GM18519 (cell line): ENCODE data around the gene TSPAN9.

ENCODE experiments used
- ATAC-seq: cut with Tn5 transposase; IDR thresholded peaks from one replicate; pipeline ENCODE4 v1.9.1; 2021; ENCODE audit warnings: mild to moderate bottlenecking, moderate library complexity; ENCODE audit not compliant: unreplicated experiment, low FRiP score

The TSPAN9 gene

DNA sequence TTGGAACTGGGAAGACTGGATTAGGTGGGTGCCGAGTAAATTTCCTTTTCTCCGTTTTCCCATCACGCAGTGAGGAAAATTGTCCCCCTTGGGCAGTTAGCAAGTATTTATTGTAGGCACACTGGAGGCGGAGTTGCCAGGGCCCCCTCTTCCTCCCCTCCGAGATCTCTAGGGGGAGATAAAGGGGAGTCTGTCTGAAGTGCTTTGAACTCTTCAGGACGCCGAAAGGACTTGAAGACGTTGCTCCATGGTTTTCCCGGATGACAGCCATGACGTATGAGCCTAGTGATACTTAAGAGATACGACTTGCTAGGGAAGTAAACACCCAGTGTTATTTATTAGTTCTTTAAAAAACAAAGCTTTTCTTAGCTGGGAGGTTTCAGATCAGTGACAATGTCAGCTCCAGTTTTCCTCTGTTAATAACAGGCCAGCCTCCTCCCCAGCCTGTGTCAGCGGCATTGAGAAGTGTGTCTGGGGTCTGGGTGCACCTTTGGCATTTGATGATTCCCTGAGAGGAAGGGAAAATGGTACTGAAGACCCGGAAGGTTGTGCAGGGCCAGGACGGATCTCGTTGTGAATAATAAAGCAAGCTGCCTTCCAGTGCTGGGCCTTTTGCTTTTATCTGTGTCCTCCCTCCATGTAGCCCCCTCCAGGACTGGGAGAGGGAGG, 78.7 kb downstream of the TSPAN9 start:
- ATAC-seq = no peak

DNA sequence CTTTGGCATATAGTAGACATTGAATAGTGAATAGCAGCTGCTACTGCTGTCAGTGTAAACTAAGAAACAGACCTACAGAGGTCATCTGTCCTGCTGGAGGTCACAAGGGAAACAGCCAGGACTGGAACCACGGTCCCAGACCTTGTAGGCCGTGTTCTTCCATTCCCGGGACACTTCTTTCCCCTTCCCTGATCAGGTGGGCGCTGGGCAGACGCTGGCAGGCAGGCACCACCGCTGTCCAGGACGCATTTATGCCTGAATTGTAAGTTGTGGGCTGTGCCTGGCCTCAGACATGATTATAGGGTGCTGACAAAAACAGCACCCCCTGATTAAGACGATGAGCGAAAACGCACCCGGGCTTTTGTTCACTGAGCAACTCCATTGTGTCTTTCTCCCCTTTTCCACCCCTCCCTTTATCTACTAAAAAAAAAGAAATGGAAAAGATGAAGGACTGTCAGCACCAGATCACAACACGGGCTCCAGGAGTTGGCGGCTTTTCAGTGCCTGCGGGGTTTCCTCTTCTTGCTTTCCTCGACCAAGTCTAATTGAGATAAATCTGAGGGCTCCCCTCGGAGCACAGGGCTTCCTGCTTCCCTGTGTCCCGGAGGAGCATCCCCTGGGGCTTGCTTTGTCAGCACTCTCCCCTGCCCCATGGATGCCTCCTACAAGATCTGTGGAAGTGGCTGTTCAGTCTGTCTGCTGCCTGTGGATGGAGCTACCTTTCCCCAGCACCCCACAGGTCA, 80.6 kb downstream of the TSPAN9 start:
- ATAC-seq = no peak

DNA sequence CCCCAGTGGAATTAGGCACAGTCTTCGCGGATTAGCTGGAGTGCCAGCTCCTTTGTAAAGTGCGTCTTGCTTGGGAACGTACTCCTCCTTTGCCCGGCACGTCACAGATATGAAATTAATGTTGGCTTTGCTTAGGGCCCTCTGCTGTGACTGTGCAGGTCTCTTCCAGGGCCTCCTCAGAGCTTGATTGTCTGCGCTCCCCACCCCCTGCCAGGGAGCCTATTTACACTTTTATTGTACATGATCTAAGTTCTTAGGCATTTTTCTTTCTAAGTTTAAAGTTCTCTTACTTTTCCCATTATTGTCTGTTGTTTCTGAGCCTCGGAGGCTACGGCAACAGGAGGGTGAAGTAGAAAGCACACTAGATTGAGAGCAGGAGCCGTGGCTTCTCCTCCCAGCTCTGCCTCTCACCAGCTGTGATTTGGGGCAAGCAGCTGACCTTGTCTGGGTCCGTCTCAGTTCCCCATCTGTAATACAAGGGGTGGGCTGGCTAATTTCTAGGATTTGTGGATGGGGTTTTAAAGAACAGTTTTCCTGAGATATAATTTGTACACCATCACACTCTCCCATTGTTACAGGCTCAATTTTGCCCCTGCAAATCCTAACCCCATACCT, 81.8 kb downstream of the TSPAN9 start:
- ATAC-seq = no peak

DNA sequence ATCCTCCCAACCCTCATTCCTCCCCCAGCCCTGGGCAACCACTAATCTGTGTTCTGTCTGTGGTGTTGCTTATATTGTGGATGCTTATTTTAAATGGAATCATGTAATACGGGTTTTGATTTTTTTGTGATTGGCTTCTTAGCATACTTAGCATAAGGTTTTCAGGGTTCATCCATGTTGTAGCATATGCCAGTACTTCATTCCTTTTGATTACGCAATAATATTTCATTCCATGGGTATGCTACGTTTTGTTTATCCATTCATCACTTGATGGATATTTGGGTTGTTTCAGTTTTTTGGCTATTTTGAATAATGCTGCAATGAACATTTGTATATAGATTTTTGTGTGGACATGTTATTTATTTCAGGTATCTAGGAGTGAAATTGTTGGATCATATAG, 82.9 kb downstream of the TSPAN9 start:
- no peak for ATAC-seq

DNA sequence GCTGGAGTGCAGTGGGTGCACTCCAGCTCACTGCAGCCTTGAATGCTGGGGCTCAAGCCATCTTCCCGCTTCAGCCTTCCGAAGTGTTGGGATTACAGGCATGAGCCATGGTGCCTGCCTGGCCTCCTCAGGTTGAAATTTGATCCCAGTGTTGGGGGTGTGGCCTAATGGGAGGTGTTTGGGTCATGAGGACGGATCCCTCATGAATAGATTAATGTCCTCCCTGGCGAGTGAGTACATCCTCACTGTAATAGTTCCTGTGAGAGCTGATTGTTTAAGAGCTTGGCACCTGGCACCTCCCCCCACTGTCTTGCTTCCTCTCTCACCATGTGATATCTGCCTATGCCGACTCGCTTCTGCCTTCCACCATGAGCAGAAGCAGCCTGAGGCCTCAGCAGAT, 84.7 kb downstream of the TSPAN9 start:
- no peak for ATAC-seq

DNA sequence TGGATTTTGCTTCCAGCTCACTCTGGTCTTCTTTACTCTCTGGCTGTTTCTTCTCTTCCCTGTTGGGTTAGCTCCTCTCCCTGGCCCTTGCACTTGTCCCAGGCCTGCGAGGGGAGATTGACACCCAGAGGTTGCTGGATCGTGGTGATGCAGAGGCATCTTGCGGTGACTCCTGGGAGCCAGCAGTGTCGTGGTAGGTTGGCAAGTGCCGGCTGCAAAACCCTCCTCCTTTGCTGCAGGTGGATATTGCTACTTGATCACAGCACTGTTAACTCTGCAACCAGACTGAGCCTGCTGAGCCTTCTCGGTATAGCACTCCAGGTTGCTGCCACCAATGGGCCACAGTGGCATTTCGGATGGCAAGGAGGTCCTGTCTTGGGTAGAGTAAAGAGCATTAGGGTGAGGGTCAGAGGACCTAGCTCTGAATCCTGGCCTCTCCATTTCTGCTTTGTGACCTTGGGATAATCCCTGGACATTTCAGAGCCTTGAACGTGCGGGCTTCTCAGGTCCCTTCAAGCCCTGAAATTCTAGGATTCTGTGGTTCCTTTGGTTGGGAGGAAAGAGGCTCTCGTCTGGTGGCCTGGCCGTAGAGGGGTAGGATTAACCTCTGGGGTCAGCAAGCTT, 87.4 kb downstream of the TSPAN9 start:
- ATAC-seq = no peak

DNA sequence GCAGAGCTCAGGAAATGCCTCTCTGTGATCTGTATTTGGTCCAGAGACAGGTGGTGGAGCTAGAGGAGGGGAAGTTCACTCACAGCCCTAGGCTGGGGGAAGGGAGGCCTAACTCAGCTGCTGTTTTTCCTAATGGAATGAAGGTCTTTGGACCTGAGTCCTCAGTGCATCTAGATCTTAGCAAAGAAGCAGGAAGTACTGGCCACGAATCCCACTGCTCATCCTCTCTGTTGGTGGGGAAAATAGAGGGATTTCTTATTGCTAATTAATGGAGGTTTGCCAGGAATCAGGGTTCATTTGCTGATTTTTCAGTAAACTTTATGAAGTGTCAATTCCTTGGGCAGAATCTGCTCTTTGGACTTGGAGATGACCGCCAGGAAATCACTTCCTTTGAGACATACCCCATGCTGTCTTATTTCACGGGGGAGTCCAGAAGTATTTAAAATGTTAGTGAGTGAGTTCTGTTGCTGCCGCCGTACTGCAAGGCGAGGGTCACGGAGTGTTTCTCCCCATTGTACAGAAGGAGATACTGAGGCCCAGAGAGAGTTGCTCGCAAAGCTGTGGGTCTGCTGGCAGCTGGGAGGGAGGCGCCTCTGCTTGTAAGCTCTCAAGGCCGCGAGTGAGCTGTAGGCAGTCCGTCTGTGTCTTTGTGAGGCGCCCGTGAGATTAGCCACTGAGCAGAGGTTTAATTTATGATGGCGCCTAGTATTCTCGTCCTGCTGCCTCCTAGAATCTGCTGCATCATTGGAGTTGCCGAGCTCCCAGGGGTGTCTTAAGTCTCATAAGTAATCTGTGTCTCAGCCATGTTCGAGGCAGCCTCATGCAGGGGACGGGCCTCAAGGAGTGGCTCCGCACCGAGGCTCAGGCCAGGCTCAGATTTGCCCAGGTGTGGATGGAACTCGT, 88.2 kb downstream of the TSPAN9 start:
- ATAC-seq = no peak

DNA sequence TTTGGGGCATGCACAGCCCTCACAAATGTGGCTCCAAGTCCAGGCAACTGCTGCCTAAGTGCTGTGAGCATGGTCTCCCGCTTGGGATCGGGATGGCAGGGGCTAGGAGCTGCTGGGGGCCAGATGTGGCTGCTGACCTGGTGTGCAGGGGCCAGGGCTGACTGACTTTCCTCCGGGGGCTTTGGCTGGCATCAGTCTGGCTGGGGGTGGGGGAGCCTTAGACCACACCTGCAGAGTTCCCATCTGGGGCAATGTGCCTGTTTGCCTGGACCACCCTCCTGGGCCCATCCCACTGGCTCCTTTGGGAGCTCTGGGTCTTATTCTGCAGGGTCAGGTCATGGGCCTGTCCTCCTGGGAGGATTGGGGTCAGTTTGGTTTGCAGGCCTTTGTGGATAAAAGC, 90.5 kb downstream of the TSPAN9 start:
- no peak for ATAC-seq

DNA sequence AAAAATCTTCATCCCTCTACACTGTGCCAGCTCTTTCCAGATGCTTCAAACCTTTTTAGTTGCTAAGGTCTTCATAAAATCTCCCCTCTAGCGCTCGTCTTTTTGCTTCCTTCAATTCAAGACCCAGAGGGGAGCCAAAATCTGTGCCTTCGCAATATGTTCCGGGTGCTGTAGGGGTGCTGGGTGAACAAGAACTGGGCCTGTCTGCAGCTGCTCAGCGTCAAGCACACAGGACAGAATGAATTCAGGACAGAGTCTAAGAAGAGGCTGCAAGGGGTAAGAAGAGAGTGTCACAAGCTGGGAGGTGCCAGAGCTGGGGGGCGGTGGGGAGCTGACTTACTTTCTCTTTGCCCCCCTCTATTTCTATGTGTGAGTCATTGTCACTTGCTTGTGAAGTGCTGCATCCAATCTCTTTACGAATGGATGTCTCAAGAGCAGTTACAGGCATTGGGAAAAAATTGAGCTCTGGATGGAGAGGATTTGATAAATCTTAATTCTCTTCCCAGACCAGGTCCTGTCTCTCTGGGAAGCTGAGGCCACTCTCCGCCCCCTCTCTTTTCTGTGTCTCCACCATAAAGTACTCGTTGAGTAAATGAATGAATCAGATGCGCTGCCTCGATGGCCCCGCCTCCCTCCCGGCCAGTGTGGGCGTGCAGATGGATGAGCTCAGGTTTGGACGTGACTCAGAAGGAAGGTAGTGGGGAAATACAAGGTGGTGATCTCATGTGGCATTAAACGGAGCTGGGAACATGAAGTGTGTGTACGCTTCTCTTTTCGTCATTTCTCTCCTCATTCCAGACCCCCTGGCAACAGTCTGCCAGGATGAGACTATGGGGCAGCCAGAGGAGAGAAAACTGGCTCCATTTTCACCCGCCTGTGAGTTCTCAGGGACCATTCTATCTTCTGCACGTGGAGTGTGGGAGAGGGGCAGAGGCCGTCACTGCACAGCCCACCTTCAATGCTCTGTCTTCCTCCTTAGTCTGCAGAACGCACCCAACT, 91.3 kb downstream of the TSPAN9 start:
- ATAC-seq = no peak

DNA sequence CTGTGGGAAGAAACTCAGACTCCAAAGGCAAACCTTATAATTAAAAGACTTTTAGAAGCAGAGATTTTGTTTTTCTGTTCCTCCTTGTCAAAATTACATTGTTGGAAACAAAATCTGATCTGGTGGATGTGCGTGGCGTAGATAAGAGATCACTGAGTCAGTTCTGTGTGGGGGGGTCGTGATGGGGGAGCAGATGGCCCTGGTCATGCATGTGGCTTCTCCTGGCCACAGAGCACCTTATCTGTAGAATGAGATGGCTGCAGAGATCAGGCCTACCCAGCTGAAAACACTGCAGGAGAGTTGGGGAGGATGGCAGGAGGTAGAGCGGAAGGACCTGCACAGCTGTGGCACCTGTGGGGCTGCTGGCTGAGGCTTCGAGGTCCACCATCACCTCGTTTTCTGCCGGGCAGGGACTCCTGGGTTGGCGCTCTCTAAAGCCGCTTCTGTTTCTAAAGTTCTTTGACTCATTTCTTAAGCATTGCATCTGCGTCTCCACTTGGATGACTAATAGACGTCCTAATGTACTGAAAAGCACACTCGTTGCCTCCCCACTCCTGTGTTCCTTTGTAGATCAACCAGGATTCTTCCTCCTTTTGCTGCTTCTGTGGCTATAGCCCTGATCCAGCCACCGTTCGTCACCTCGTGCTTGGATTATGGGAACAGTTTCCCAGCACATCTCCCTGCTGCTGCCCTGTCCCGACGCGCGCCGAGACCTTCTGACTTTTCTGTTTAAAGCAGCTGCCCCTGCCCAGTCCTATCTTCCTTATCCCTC, 93.4 kb downstream of the TSPAN9 start:
- no peak for ATAC-seq

DNA sequence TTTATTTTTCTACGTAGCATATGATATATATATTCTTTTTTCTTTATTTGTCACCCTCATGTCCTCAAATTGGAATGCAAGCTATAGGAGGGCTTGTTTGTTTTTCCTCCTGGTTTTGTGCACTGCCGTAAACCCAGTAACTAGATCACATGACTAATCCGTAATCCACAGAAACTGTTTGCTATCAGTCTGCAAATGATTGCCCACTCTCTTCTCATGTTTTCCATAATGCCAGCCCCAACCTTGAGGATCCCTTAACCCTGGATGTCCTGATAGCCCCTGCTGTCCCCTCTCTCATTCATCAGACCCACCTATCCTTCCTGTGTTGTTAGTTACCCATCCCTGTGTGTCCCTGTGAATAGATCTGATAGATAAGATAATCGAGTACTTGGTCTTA, 94.0 kb downstream of the TSPAN9 start:
- ATAC-seq = no peak

DNA sequence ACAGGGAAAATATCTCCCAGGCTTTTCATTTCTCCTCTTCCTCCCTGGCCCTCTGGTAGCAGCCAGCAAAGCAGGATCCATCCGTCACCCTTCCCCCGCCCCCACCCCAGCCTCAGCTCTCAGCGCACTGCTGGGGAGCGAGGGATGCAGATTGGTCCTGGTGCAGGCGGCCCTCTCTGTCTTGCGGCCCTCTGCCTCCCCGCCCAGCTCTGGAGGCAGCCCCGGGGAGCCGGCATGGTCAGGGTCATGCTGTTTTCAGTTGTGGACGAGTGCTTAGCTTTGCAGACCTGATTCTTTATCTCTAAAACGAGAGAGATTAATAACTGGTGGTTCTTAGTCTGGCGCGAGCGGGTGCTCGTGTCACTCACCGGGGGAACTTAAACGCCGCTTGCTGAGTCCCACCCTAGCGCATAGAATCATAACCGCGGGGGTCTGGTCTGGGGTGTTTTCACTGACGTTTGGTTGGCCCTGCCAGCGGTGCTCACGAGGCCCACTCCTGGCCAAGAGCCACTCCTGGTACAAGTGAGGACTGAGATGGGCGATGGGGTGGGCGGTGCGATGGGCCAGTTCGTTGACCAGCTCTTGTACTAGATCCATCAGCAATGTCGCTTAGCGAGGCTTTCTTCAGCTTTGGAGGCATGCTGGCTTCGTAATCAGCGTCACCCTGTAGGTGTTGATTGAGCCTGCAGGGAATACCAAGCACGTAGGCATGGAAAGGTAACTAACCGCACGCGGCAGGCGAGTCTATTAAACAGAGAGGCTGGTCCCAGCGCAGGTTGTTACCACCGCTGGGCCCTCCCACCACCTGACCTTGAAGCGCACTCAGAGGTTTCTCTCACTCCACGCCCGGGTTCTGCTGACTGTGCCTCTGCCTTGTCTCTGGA, 95.2 kb downstream of the TSPAN9 start:
- no peak for ATAC-seq

DNA sequence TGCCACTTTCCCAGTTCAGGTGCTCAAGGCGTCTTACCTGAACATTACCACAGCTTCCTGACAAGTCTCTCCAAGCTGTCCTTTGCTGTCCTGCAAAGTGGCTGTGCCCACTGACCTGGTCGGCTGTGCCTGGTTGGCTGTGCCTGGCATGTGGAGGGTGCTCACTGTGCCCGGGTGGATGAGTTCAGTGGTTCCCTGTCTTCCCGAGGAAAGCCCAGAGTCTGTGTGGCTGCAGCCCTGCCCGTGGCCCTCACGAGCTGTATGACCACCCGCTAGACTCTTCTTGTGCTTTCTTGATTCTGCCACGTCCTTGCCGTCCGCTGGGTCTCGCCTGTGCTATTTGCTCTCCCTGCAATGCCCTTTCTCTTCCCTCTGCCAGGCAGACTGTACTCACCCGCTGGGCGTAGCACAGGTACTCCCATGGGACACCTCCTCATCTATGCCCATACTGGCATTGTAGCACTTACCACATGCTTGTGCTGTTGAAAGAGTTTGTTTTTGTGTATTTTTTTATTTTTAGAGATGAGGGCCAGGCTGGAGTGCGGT, 95.9 kb downstream of the TSPAN9 start:
- no peak for ATAC-seq

DNA sequence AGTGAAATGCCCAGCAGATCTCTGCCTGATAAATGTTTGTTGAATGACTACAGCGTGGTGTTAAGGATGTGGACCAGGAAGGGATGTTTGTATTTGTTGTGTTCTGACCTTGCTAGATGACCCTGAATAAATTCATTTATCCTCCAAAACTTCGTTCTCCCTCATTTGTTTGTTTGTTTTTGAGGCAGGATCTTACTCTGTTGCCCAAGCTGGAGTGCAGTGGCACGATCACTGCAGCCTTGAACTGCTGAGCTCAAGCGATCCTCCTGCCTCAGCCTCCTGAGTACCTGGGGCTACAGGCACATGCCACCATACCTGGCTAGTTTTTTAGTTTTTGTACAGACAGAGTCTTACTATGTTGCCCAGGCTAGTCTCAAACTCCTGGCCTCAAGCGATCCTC, 96.7 kb downstream of the TSPAN9 start:
- ATAC-seq = no peak

DNA sequence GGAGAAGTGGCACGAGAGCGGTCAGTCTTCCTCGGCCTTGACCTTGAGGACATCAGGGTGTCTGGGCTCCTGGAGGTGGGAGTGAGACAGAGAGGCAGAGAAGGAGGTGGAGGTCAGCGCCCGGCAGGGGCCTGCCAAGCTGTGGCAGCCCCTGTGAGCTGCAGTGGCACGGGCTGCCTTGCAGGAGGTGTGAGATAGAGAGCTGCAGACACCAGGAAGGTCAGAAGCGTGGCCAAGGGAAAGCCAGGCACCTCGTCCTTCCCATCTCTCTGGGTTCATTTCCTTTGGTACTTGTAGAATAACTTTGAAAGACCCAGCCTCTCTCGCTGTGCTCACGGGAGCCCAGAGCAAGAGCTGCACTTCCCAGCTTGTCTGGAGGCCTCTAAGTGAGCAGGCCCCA, 98.1 kb downstream of the TSPAN9 start:
- no peak for ATAC-seq

DNA sequence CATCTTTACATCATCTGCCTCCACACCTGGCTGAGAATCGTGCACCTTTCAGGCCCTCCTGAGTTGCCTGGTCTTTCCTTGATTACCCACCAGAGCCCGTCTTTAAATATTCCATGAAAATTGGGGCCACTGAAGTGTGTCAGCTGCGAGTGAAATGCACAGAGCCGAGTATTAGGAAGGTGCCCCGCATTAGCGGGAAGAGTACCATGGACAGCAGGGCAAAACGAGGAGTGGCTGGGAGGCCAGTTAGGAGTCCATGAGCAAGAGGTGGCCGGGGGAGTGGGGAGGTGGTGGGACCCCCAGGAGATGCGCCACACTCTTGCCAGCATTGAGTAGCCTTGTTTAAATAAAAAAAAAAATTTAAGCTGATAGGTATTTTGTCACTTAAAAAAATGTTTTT, 99.6 kb downstream of the TSPAN9 start:
- no peak for ATAC-seq

DNA sequence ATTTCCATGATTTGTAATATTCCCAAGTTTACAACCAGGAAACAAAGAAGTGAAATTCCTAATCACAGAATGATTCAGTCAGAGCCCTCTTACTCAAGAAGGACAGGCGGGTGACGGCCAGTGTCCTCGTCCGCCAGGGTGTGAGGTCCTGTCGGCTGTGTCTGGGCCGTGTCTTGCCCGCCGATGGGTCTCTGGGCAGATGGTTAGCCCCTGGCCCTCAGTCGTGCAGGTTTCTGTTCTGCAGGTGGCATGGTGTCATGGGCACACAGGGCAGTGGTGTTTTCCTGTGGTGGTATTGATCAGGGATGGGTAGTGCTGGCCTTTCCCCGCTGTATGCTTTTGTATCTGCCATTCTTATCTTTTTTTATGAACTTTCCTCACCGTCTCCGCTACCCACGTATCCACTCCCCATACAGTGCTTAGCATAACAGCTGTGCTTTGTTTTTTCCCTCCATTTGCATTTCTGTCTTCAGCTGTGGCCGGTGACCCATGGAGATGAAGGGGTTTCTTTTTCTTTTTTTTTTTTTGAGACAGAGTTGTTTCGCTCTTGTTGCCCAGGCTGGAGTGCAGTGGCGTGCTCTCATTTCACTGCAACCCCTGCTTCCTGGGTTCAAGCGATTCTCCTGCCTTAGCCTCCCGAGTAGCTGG, 100.7 kb downstream of the TSPAN9 start:
- ATAC-seq = no peak
